ENCODE results near the gene TEX22. TPM values are rescaled to one million over a fixed set of nuclear protein-coding genes. Genes with fewer than 3 reads are reported as not detected.

Gene TEX22
- total RNA-seq, 1 donor from 2014 or later: 4.9 TPM

DNA sequence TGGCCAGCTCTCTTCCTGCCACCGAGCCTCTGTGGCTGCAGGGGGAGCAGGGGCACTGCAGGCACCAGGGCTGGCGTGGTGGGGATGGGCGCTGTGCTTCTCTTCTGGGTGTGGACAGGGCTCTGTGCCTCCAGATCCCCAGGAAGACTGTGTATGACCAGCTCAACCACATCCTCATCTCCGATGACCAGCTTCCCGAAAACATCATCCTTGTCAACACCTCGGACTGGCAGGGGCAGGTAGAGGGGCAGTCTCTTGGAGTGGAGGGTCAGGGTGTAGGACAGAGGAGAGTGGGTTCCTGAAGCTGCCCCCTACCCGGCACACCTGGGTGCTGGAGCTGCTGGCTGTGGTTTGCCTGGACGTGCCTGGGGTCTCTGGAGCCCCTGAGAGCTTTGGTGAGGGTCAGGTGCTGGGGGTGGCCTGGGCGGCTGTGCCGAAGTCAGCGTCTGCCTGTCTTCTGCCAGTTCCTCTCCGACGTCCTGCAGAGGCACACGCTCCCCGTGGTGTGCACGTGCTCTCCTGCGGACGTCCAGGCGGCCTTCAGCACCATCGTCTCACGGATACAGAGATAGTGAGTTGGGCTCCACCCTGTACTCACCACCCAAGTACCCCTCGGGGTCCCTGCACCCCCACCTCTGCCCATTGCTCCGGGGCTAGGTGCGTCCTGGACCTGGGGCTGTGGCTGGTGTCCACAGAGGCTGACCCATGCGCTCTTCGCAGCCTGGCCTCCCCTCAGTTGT lies 15.8 kb upstream of the TEX22 start:
- no peak for TF ChIP-seq CTCF (IDR thresholded peaks at IDR 0.05)
- H3K27me3 Mint-ChIP-seq (ENCODE audit: unreplicated experiment): no peaks in the 10 kb centered on the region
- no peaks in the 10 kb centered on the region for H3K4me1 Mint-ChIP-seq (ENCODE audit: unreplicated experiment)
- peaks cover 7% of the 10 kb centered on the region for H3K36me3 Mint-ChIP-seq (ENCODE audit: unreplicated experiment)
- no peak for DNase-seq (ENCODE audit: extremely low spot score, unreplicated experiment)
- no peaks in the 10 kb centered on the region for H3K9me3 Mint-ChIP-seq (ENCODE audit: unreplicated experiment)
- no peak overlapping the region for H3K27ac Mint-ChIP-seq (ENCODE audit: unreplicated experiment)
- no peak overlapping the region for H3K4me3 Mint-ChIP-seq (ENCODE audit: unreplicated experiment)

DNA sequence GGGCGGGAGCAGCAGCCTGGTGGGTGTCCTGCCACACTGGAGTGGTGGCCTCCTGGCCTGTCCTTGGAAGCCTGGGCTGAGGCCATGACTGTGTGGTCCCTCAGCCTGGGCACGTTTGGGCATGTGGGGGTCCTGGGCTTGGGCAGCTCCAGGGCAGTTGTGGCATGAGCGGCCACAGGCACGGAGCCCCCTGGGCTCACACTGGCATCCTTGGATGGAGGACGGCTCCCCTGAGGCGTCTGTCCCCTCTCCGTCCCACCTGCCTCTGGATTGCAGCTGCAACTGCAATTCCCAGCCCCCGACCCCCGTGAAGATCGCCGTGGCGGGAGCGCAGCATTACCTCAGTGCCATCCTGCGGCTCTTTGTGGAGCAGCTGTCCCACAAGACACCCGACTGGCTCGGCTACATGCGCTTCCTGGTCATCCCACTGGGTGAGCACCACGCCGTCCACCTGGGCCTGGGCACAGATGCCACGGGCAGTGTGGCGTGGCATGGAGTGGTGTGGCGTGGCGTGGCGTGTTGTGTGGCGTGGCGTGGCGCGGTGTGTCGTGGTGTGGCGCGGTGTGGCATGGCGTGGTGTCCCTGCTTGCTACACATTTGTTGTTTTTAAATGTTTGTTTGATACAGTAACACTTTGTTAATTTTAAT lies 15.1 kb upstream of the TEX22 start:
- no peaks in the 10 kb centered on the region for H3K9me3 Mint-ChIP-seq (ENCODE audit: unreplicated experiment)
- peaks cover 13% of the 10 kb centered on the region for H3K36me3 Mint-ChIP-seq (ENCODE audit: unreplicated experiment)
- no peaks in the 10 kb centered on the region for H3K27me3 Mint-ChIP-seq (ENCODE audit: unreplicated experiment)
- H3K27ac Mint-ChIP-seq (ENCODE audit: unreplicated experiment): no peak overlapping the region
- DNase-seq (ENCODE audit: extremely low spot score, unreplicated experiment): no peak
- no peaks in the 10 kb centered on the region for H3K4me1 Mint-ChIP-seq (ENCODE audit: unreplicated experiment)
- no peak for TF ChIP-seq CTCF (IDR thresholded peaks at IDR 0.05)
- no peak overlapping the region for H3K4me3 Mint-ChIP-seq (ENCODE audit: unreplicated experiment)

GRCh38 chr14:105384041-105384557 lies 14.2 kb upstream of the TEX22 start:
- Mint-ChIP-seq H3K4me1 (ENCODE audit: unreplicated experiment) (no peaks in the 10 kb centered on the region), H3K9me3 (ENCODE audit: unreplicated experiment) (no peaks in the 10 kb centered on the region), H3K36me3 (ENCODE audit: unreplicated experiment) (peaks cover 15% of the 10 kb centered on the region), H3K27me3 (ENCODE audit: unreplicated experiment) (no peaks in the 10 kb centered on the region), H3K4me3 (ENCODE audit: unreplicated experiment) (no peak overlapping the region), H3K27ac (ENCODE audit: unreplicated experiment) (no peak overlapping the region)
- no peak for DNase-seq (ENCODE audit: extremely low spot score, unreplicated experiment)
- no peak for TF ChIP-seq CTCF (IDR thresholded peaks at IDR 0.05)

DNA sequence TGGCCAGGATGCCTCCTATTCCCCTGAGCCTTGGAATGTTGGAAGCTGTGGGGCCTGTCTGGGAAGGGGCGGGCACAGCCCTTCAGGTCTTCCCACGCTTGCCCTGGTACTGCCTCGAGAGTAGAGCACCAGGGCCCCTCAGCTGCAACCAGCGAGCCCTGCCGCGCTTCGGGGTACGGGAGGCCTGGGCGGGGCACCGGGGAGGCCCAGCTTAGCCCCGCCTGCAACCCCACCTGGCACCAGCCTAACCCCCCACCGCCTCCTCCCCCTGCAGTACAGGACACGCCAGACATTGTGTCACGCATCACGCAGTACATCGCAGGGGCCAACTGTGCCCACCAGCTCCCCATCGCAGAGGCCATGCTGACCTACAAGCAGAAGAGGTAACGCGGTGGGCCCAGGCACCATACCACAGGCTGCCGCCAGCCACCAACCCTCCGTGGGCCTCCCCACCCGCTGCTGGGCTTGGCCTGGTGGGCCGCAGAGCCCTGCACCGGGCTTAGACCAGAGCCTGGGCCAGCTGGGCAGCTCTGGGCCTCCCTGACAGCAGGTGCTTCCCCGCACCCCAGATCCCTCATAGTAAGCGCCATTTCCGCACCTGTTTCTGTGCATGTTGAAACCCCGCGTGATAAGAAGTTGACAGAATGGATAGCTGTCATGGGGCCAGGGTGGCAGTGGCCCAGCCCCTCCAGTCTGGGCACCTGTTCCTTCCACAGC lies 13.6 kb upstream of the TEX22 start:
- Mint-ChIP-seq H3K9me3 (ENCODE audit: unreplicated experiment) (no peaks in the 10 kb centered on the region), H3K36me3 (ENCODE audit: unreplicated experiment) (peaks cover 15% of the 10 kb centered on the region), H3K4me1 (ENCODE audit: unreplicated experiment) (no peaks in the 10 kb centered on the region), H3K4me3 (ENCODE audit: unreplicated experiment) (no peak overlapping the region), H3K27me3 (ENCODE audit: unreplicated experiment) (no peaks in the 10 kb centered on the region), H3K27ac (ENCODE audit: unreplicated experiment) (no peak overlapping the region)
- no peak for TF ChIP-seq CTCF (IDR thresholded peaks at IDR 0.05)
- no peak for DNase-seq (ENCODE audit: extremely low spot score, unreplicated experiment)

DNA sequence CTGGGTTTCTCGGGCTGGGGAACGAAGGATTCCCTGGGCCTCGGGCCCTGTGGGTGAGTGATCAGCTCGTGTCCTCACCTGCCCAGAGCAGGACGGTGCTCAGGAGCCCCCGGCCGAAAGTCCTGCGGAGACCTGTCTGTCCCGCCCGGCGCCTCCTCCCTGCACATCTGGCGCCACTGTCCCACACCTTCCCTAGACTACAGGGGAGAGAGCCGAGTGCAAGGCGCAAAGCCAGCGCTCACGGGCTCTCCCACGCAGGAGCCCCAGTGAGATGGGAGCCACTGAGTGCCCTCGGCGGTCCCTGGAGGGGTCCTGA lies 13.1 kb upstream of the TEX22 start:
- H3K4me1 Mint-ChIP-seq (ENCODE audit: unreplicated experiment): no peaks in the 10 kb centered on the region
- no peak overlapping the region for H3K27ac Mint-ChIP-seq (ENCODE audit: unreplicated experiment)
- no peaks in the 10 kb centered on the region for H3K9me3 Mint-ChIP-seq (ENCODE audit: unreplicated experiment)
- peaks cover 15% of the 10 kb centered on the region for H3K36me3 Mint-ChIP-seq (ENCODE audit: unreplicated experiment)
- H3K4me3 Mint-ChIP-seq (ENCODE audit: unreplicated experiment): no peak overlapping the region
- TF ChIP-seq CTCF (IDR thresholded peaks at IDR 0.05): no peak
- no peak for DNase-seq (ENCODE audit: extremely low spot score, unreplicated experiment)
- H3K27me3 Mint-ChIP-seq (ENCODE audit: unreplicated experiment): no peaks in the 10 kb centered on the region
